Stimulated activated CD8-positive, alpha-beta memory T cell treated with anti-CD3 and anti-CD28 coated beads, Interleukin-15, amount 100 ng/mL, for 48 hours (primary cell): Measurements from ENCODE around the gene ANO10.
"Not testable (repeated sequence)": the region's sequence is repeated elsewhere in the genome, so short reads cannot be mapped to it uniquely, and the experiment has no call there.

Experiments
- DNase-seq, 2 donors: peaks; one replicate each; pipeline ENCODE4 v3.0.0-alpha.2; 2020; ENCODE audit warnings: low read depth in 2 of 2

The ANO10 gene

GRCh38 chr3:43621656-43622432, at the start of gene ANO10:
TSS of gene ANO10 (minus strand) at chr3:43622011. CDS start at chr3:43605852, 16,159 bp downstream.
- DNase-seq: peak; percentile 92 to 93

DNA sequence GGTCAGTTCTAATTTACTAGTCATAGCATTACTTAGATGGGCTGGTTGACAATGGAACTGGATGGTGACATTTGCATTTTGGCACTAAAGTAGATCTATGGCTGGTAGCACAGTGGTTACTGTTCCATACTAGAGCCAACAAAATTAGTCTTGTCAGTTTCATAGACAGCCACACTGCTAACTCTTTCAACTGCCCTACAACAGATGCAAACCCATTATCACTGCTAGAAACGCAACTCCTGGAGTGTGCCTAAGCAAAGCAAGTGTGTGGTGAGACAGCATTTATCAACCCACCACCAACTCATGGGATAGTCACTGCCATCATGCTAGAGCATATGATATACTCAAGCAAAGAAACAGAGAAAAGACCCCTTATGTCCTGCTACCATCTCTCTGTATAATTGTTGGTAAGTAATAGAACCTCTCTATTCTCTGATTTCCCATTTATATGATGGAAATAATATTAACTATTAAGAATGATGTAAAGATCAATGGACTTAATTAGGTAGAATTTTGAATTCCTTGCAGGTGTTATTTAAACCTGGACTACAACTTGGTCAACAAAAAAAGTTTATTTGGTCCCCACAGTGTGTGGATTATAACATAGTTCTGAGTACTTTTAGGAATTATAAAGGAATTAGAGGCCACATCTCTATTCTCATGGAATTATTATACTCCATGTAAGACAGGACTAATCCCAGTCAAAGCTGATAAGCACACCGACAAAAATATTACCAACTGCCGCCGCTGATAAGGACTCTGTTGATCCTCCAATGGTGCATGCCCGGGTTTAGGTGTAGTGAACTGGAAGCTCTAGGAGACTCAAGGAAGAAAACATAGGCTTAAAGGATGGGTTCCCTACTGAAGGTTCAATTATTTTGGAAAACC, 49.1 kb upstream of the ANO10 start:
- no peak for DNase-seq

GRCh38 chr3:43665011-43665410, 43.2 kb upstream of the ANO10 start:
- not testable (repeated sequence) for DNase-seq

GRCh38 chr3:43661376-43661775, 39.6 kb upstream of the ANO10 start:
- DNase-seq: not testable (repeated sequence)

DNA sequence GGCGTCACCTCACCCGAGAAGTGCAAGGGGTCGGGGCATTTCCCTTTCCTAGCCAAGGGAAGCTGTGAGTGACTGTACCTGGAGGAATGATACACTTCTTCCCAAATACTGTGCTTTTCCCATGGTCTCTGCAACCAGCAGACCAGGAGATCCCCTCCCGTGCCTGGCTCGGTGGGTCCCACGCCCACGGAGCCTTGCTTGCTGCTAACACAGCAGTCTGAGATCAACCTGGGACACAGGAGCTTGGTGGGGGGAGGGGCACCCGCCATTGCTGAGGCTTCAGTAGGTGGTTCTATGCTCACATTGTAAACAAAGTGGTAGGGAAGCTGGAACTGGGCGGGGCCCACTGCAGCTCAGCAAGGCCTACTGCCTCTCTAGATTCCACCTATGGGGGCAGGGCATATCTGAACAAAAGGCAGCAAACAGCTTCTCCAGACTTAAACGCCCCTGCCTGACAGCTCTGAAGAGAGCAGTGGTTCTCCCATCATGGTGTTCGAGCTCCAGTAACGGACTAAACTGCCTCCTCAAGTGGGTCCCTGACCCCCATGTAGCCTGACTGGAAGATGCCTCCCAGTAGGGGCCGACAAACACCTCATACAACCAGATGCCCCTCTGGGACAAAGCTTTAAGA, 37.6 kb upstream of the ANO10 start:
- no peak for DNase-seq

DNA sequence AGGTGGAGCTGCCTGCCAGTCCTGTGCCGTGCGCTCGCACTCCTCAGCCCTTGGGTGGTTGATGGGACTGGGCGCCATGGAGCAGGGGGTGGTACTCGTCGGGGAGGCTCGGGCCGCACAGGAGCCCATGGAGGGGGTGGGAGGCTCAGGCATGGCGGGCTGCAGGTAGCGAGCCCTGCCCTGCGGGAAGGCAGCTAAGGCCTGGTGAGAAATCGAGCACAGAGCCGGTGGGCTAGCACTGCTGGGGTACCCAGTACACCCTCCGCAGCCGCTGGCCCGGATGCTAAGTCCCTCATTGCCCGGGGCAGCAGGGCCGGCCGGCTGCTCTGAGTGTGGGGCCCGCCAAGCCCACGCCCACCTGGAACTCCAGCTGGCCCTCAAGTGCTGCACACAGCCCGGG, 34.6 kb upstream of the ANO10 start:
- DNase-seq: not testable (repeated sequence)

- DNase-seq: no peak
Observed at GRCh38 chr3:43650345-43650744, 28.5 kb upstream of the ANO10 start.

DNA sequence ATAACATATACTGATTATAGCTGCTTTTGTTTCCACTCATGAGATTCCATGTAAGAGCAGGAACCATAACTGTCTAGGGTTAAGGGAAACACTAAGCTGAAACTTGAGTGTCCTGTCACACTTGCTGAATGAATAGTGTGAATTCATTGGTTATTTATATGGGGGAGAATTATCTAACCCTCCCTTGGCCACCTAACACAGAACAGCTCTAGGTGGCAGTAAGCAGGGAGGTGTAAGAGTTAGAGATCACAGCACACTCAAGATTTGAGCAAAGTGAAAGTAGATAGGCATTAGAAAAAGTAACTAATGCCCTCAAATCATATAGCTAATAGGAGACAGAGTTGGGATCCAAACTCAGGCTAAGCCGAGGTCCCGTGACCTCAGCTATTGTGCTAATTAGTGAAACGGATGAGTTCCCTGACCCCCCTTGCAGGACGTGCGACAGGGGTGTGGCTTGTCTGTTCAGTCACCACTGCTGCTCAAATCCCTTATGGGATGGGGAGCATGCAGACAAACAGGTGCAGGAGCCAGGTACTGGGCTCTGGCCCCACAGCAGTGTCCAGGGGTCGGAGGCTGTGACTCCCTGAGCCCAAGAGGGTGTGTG, 27.7 kb upstream of the ANO10 start:
- DNase-seq: no peak

- no peak for DNase-seq
Observed at GRCh38 chr3:43648957-43649356, 27.1 kb upstream of the ANO10 start.

GRCh38 chr3:43647331-43648166, 25.7 kb upstream of the ANO10 start:
- no peak for DNase-seq

DNA sequence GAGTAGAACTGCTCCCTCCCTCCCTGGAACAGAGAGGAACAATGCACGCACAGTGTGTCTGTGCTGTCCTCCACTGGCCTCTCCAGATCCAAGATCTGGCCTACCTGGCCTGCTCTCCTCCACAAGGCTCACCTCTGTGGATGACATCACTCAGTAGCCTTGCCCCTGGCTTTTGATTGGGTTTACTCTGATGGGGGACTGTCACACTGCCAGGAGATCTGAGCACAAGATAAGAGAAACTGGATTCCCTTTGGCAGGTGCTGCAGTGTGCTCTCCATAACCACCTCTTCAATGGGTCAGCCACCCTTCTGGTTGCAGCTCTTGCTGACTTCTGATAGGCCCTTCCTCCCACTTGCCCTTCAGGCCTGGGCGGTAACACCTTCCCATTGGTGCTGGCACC, 22.6 kb upstream of the ANO10 start:
- DNase-seq: no peak

DNA sequence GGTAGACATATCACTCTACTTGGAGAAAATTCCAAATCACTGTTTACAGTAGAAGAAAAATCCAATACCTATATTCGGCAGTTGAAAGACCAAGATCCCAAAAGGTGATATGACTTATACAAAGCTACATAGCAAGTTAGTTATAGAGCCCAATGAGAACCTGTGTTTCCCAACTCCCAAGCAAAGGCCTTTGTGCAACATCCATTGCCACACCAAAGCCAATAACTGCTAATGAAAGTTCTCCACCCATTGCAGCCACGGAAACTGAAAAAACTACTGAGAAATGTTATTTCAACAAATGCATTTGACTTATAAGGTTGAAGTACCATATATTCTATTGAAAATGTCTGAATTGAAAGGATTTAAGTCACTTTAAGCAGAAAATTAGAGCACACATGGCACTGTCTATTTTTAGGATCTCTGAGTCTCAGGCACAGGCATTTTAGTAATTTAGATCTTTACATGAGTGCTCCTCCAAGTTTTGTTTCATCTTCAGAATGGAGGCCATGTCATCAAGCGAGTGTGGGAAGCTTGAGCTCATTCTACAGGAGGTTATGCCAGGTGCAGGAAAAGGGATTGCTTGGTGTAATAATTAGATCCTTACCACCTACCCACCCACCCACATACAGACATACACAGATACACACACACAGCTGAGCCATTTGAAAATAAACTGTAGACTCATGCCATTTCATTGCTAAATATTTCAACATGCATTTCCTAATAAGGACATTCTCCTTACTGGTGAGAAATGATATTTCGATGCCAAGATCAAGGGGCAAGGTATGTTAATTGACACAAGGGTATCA, 19.7 kb upstream of the ANO10 start:
- DNase-seq: no peak

- DNase-seq: no peak
Observed at GRCh38 chr3:43640681-43641080, 18.9 kb upstream of the ANO10 start.

DNA sequence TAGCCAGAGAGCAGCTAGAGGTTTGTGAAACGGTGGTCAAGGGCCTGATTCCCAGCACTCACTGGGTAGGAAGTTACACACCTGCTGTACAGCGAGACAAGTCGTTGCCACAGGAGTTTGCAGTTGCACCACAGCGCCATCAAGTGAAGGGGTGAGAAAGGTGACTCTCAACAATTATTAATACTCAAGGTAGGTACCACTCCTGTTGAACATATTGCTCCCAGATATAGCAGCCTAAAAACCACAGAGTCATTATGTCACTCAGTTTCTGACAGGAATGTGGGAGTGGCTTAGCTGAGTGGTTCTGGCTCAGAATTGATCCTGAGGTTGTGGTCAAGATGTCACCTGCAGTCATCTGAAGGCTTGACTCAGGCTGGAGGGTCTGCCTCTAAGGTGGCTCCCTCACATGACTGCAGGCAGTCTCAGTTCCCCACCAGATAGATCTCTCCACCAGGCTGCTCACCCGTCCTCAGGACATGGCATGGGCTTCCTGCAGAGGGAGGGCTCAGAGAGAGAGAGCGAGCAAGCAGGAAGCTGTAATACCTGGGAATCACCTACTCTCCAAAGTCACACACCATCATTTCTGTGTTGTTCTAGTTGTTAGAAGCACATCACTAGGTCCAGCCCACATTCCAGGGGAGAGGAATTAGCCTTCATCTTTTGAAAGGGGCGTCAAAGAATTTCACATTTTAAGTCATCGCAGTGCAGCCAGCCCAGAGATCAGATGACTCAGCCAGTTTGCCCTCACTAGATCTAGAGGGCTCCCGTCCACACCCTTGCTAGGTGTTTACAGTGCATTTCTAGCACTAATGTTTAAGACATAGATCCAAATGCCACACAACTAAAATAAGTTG, 17.0 kb upstream of the ANO10 start:
- peak in 1 of 2 donors; percentile 15 for DNase-seq

DNA sequence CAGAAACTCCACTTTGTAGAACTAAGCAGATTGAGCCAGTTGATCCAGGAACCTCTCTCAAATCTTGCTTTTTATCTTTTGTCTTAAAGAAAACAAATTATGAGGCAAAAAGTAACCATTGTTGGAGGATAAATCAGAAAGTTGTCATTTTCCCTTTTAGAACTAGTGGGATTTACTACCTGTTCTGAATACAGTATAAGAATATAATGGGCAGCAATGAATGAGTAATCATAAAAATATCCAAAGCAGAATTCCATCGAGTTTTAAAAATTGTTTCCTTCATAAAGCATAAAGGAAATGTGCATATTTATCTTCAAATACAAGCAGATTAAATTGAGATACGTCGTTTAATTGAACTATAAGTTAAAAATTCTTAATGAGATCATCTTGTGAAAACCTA, 15.9 kb upstream of the ANO10 start:
- no peak for DNase-seq

- DNase-seq: no peak
Observed at GRCh38 chr3:43632986-43633385, 11.2 kb upstream of the ANO10 start.

- DNase-seq: no peak
Observed at GRCh38 chr3:43632269-43632733, 10.5 kb upstream of the ANO10 start.

DNA sequence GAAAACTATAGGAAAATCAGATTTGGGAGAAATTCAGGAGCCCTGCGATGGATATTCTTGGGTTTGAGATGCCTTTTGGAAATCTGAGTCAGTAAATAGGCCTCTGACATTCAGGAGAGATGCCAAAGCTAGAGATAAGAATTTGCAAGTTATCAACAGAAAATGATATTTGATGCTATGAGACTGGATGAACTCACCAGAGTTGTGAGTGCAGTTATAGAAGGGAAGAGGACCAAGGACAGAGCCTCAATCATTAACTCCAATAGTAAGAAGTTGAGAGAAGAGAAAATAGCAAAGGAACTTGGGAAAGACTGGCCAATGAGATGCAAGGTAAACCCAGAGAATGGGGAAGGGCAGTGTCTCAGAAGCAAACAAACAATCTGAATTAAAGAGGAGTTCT, 7.9 kb upstream of the ANO10 start:
- DNase-seq: no peak

GRCh38 chr3:43629257-43629656, 7.4 kb upstream of the ANO10 start:
- DNase-seq: no peak
